ENCODE data around the gene CRIP2.

CRIP2 gene

GRCh38 chr14:105448706-105449111 lies 25.9 kb upstream of the CRIP2 start:
- peak; percentile 84 for DNase-seq (ENCODE audit: extremely low spot score)

GRCh38 chr14:105449276-105450122 lies 25.1 kb upstream of the CRIP2 start:
- no peak for TF ChIP-seq SP1 (IDR thresholded peaks at IDR 0.05)
- no peak for TF ChIP-seq NFRKB (IDR thresholded peaks at IDR 0.05)
- no peak for TF ChIP-seq L3MBTL2 (conservative IDR thresholded peaks at IDR 0.05)
- TF ChIP-seq FOXA1 (IDR thresholded peaks at IDR 0.05): no peak
- TF ChIP-seq ARNT (IDR thresholded peaks at IDR 0.05): no peak
- no peak for TF ChIP-seq SUZ12 (IDR thresholded peaks at IDR 0.05)
- POLR2A ChIA-PET: no interaction called here
- no peak for DNase-seq (ENCODE audit: extremely low spot score)
- CTCF ChIA-PET: no interaction called here

More at GRCh38 chr14:105448706-105449111, 25.9 kb upstream of the CRIP2 start:
- TF ChIP-seq LEF1 (IDR thresholded peaks at IDR 0.05; ENCODE audit: borderline replicate concordance): no peak
- TF ChIP-seq ARNT (IDR thresholded peaks at IDR 0.05): no peak
- no peak for TF ChIP-seq SP1 (IDR thresholded peaks at IDR 0.05)
- no peak for TF ChIP-seq ZNF384 (IDR thresholded peaks at IDR 0.05)
- no peak for TF ChIP-seq FOXA1 (IDR thresholded peaks at IDR 0.05)
- TF ChIP-seq SUZ12 (IDR thresholded peaks at IDR 0.05): no peak
- TF ChIP-seq CTBP1 (IDR thresholded peaks at IDR 0.05; ENCODE audit: borderline replicate concordance): no peak
- TF ChIP-seq HDGF (IDR thresholded peaks at IDR 0.05; ENCODE audit: borderline replicate concordance): no peak
- TF ChIP-seq L3MBTL2 (conservative IDR thresholded peaks at IDR 0.05): no peak
- no peak for TF ChIP-seq ELF4 (IDR thresholded peaks at IDR 0.05)
- no peak for TF ChIP-seq NFRKB (IDR thresholded peaks at IDR 0.05)
- TF ChIP-seq BHLHE40 (IDR thresholded peaks at IDR 0.05; ENCODE audit: borderline replicate concordance): no peak
- TF ChIP-seq TARDBP (IDR thresholded peaks at IDR 0.05): no peak
- TF ChIP-seq PKNOX1 (IDR thresholded peaks at IDR 0.05): no peak
- no peak for TF ChIP-seq FOXK2 (IDR thresholded peaks at IDR 0.05)
- TF ChIP-seq FOXM1 (IDR thresholded peaks at IDR 0.05; ENCODE audit: borderline replicate concordance): no peak
- ChIA-PET CTCF (interaction anchor here (1.0 to 1.4 kb wide), 6 partner anchors 8 to 147 kb away, joined by 3 to 6 read pairs (median 4); partner anchors contain the start of gene BRF1), POLR2A (no interaction called here)

- CTCF ChIA-PET: no interaction called here
- POLR2A ChIA-PET: no interaction called here
- TF ChIP-seq FOXK2 (IDR thresholded peaks at IDR 0.05) (no peak), FOXM1 (IDR thresholded peaks at IDR 0.05; ENCODE audit: borderline replicate concordance) (no peak), PKNOX1 (IDR thresholded peaks at IDR 0.05) (no peak), ARNT (IDR thresholded peaks at IDR 0.05) (no peak), NFRKB (IDR thresholded peaks at IDR 0.05) (no peak), ELF4 (IDR thresholded peaks at IDR 0.05) (no peak), HDGF (IDR thresholded peaks at IDR 0.05; ENCODE audit: borderline replicate concordance) (no peak), TARDBP (IDR thresholded peaks at IDR 0.05) (no peak), FOXA1 (IDR thresholded peaks at IDR 0.05) (no peak), SP1 (IDR thresholded peaks at IDR 0.05) (no peak), ZNF384 (IDR thresholded peaks at IDR 0.05) (no peak), L3MBTL2 (conservative IDR thresholded peaks at IDR 0.05) (no peak), LEF1 (IDR thresholded peaks at IDR 0.05; ENCODE audit: borderline replicate concordance) (no peak), SUZ12 (IDR thresholded peaks at IDR 0.05) (no peak), CTBP1 (IDR thresholded peaks at IDR 0.05; ENCODE audit: borderline replicate concordance) (no peak), BHLHE40 (IDR thresholded peaks at IDR 0.05; ENCODE audit: borderline replicate concordance) (no peak)
- no peak for DNase-seq (ENCODE audit: extremely low spot score)
Observed at GRCh38 chr14:105450123-105450505, 24.5 kb upstream of the CRIP2 start.

- ChIA-PET POLR2A (no interaction called here), CTCF (no interaction called here)
- no peak for DNase-seq (ENCODE audit: extremely low spot score)
- TF ChIP-seq SP1 (IDR thresholded peaks at IDR 0.05) (no peak), HDGF (IDR thresholded peaks at IDR 0.05; ENCODE audit: borderline replicate concordance) (no peak), SUZ12 (IDR thresholded peaks at IDR 0.05) (no peak), PKNOX1 (IDR thresholded peaks at IDR 0.05) (no peak), NFRKB (IDR thresholded peaks at IDR 0.05) (no peak), FOXK2 (IDR thresholded peaks at IDR 0.05) (no peak), FOXA1 (IDR thresholded peaks at IDR 0.05) (no peak), CTBP1 (IDR thresholded peaks at IDR 0.05; ENCODE audit: borderline replicate concordance) (no peak), FOXM1 (IDR thresholded peaks at IDR 0.05; ENCODE audit: borderline replicate concordance) (no peak), TARDBP (IDR thresholded peaks at IDR 0.05) (no peak), BHLHE40 (IDR thresholded peaks at IDR 0.05; ENCODE audit: borderline replicate concordance) (no peak), ELF4 (IDR thresholded peaks at IDR 0.05) (no peak), L3MBTL2 (conservative IDR thresholded peaks at IDR 0.05) (no peak)
Observed at GRCh38 chr14:105450864-105451720, 23.5 kb upstream of the CRIP2 start.

GRCh38 chr14:105452963-105453362 lies 21.7 kb upstream of the CRIP2 start:
- ChIA-PET POLR2A (interaction anchor here (1.1 kb wide), 1 partner anchor 28 kb away, joined by 3 read pairs; no protein-coding TSS in a partner anchor), CTCF (interaction anchor here (1.5 kb wide), 1 partner anchor 28 kb away, joined by 4 read pairs; no protein-coding TSS in a partner anchor)

More at GRCh38 chr14:105452963-105453362, 21.7 kb upstream of the CRIP2 start:
- TF ChIP-seq L3MBTL2 (conservative IDR thresholded peaks at IDR 0.05) (no peak), FOXA1 (IDR thresholded peaks at IDR 0.05) (no peak), SP1 (IDR thresholded peaks at IDR 0.05) (no peak)
- no peak for DNase-seq (ENCODE audit: extremely low spot score)

Measured in HEK293T (cell line).